AG20443 (cell line): ENCODE measurements around the gene ALKAL2.

Experiments
- DNase-seq: peaks from one replicate; pipeline ENCODE4 v3.0.0; 2012; ENCODE audit warnings: low spot score, mixed read lengths

ALKAL2 gene

DNA sequence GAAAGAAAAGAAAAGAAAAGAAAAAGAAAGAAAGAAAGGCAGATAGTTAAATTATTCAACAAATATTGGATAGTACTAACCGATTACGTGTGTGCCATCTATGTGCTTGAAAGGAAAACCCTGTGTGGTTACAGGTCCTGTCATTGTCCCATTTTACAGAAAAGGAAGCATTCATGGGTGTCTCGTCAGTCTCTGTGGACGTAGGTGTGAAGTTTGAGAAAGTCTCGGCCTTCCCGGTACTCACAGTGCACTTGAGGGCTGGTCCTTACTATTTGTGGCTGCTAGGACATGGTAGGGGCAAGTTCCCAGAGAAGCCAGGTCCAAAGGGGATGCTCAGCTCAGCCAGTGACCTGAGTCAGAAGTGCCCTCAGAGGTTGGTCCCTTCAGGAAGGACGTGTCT is 43.3 kb downstream of the ALKAL2 start:
- no peak for DNase-seq

DNA sequence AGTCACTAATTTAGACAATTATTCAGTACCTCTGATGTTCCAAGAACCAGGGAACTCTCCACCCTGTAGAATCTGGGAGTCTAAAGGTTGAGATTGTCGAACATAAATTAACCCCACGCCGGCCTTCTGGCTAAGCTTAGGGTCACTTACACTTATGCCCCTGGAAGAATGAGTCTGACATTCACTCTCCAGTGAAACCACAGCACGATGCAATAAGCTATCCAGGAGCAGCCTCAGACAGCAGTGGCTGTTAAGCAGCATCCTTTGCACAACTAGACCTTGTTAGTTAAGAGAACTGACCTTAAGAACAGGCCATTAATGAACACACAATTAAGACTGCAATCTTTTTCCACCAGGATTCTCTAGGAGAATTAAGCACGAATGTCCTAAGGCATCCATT is 49.0 kb downstream of the ALKAL2 start:
- no peak for DNase-seq

DNA sequence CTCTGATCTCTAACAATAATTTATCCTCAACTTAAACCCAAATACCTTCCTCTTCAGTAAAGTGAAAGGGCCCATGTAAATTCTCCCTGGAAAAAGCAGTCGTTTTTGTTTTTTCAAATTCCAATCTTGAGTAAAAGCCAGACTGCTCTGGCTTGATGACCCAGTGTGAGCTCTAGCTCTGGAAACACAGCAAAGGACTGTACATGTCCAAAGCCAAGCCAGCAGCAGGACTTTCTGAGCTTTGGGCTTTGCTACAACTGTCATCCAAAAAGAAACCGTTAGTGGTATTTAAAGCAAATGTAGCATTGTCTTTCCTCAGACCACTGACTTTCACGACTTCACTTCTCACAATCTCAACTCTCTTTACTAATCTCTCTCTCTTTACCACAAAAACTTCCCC is 49.5 kb downstream of the ALKAL2 start:
- DNase-seq, result no peak

DNA sequence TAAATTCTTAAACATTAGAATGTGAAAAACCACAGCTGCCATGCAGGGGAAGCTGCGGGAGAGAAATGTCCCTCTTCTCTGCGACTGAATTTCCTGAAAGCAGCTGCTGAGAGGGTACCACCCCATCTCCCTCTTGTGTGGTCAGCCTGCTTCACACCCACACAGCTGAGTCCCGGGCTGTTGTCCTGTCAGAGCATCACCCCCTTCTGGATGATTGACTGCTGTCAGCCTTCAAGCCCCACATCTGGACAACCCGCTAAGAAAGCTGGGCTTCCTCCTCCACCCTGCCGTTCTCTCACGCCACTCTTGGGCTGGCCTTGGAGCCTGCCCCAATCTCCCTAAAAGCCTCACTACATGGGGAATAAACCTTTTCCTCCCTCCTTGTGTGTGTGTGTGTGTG is 50.0 kb downstream of the ALKAL2 start:
- DNase-seq, result no peak

DNA sequence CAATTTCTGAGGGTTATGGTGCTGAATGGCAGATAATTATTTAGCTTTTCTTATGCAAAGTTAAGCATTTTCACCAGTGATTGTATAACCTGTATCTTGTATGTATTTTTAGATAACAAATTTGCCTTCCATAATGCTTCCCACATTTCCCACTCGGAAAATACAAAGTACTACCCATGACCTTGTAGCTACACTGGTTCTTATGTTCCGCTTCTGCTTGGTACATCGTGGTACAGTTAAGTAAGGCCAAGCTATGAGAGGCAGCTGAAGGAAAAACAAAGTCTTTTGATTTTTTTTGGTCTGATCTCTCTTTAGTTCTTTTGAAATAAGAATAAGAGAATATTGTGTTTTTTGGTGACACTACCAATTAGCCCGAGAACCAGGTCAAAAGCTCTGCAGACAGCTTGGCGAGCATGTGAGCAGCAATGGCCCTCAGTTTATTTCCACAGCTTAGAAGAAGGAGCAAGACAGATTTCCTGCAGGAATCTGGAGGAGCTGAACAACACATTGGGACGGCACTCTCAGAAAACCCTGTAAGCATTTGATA is 50.8 kb downstream of the ALKAL2 start:
- DNase-seq, result no peak

DNA sequence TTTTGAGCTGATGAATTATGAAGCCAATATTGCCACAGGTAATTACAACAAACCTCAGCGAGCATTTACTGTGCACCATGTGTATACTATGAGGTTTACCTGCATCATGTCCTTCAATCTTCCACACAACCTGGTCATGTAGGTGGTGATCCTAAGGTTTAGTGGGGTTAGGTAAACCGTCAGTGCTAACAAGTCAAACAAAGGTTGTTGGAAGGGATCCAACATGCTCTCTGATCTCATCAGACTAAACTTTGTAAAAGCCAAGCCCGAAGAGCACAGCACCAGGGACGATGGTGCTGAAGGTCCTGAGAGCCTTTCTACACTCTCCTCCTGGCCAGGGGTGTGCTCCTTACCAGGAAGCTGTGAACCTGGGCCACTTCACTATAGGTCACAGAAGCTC is 53.5 kb downstream of the ALKAL2 start:
- DNase-seq, result no peak

DNA sequence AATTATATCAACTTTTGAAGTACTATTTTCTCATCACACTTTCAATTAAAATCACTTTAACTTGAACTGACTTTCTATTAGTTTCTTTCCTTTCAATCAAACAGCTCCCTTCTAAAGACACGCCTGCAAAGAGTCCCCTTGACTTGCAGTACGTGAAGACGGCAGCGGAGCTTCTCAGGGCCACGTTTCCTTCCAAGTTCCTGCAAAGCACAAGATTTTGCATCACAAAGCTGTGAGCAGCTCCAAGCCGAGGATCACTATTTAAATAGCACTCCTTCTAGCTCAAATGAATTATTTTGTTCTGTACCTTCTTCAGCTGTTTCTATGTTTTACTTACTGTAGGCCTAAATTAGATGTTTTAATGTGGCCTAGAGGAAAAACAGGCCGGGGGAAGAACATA is 54.9 kb downstream of the ALKAL2 start:
- no peak for DNase-seq

DNA sequence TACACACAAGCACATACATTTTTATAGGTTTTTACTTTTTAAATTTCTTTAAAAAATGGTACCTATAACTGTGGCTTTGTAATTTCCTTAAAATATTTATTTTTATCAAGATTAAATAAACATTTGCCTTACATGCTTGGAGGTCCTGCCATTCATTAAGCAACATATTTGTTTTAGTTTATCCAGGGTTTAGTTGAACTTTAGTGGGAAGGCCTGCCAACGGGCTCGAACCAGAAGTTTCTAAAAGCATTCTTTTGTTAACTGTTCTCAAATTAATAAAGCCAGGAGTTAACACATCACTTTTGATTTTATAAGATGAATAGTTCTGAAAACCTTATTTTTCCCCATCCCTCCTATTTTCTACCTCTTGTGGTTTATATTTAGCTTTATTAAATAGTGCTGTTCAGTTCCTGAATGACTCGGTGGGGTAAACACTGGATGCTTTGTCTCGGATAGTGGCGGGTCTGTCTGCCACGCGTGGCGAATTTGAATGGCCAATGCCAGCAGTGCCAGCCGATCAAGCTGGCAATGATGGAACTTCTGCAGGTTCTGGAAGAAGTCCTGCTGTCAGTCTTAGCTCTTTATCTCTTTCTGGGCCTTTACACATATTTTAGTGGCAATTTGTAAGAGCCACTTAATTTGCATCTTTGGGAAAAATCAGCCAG is 56.2 kb downstream of the ALKAL2 start:
- DNase-seq, result no peak
